ENCODE results near the gene ARMC9.
"Not testable (repeated sequence)": the region's sequence is repeated elsewhere in the genome, so short reads cannot be mapped to it uniquely, and the experiment has no call there.

ARMC9 gene

DNA sequence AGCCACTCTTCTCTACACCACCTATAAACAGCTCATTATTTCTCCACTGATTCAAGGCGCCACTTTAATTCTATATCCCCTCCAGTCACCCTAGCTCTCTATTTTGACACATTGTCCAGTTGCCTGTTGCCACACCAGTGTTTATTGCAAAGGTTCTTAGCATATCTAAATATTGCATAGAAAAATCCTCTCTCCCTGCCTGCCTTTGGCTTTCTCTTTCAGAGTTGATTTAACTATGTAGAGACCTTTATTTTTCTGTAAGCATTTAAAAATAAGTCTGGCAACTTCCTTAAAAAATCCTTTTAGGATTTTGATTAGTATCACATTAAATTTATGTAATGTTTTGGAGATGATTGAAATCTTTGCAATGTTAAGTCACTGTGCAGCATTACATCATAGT, 149.2 kb downstream of the ARMC9 start:
- no peak for DNase-seq (ENCODE audit: low read depth)
- H3K4me3 ChIP-seq (ENCODE audit: low read depth, low read length), result no peak overlapping the region

DNA sequence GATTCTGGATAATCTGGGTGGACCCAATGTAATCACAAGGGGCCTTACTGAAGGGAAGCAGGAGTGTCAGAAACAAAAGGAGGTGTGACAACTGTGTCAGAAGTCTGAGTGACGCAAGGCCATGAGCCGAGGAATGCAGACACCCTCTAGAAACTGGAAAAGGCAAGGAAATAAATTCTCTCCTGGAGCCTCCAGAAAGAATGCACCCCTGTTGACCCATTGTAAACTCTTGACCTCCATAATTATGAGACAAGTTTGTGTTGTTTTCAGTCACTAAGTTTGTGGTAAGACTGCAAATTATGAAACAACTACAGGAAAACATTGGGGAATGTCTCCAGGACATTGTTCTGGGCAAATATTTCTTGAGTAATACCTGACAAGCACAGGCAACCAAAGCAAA, 149.7 kb downstream of the ARMC9 start:
- H3K4me3 ChIP-seq (ENCODE audit: low read depth, low read length), result no peak overlapping the region
- DNase-seq (ENCODE audit: low read depth), result no peak

DNA sequence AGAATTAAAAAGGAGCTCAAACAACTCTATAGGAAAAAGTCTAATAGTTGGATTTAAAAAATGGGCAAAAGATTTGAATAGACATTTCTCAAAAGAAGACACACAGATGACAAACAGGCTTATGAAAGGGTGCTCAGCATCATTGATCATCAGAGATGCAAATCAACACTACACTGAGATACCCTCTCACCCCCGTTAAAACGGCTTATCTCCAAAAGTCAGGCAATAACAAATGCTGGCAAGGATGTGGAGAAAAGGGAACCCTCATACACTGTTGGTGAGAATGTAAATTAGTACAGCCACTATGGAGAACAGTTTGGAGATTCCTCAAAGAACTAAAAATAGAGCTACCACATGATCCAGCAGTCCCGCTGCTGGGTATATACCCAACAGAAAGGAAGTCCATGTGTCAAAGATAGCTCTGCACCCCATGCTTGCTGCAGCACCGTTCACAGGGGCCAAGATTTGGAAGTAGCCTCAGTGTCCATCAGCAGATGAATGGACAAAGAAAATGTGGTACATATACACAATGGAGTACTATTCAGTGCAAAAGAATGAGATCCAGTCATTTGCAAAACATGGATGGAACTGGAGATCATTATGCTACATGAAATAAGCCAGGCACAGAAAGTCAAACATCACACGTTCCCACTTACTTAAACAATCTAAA, 150.4 kb downstream of the ARMC9 start:
- no peak overlapping the region for H3K4me3 ChIP-seq (ENCODE audit: low read depth, low read length)
- no peak for DNase-seq (ENCODE audit: low read depth)

DNA sequence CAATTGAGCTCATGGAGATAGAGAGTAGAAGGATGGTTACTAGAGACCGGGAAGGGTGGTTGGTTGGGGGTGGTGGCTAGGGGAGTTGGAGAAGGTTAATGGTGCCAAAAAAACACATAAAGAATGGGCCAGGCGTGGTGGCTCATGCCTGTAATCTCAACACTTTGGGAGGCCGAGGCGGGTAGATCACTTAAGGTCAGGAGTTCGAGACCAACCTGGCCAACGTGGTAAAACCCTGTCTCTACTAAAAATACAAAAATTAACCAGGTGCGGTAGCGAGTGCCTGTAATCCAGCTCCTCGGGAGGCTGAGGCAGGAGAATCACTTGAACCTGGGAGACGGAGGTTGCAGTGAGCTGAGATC, 150.9 kb downstream of the ARMC9 start:
- DNase-seq (ENCODE audit: low read depth); H3K4me3 ChIP-seq (ENCODE audit: low read depth, low read length): not testable (repeated sequence)

DNA sequence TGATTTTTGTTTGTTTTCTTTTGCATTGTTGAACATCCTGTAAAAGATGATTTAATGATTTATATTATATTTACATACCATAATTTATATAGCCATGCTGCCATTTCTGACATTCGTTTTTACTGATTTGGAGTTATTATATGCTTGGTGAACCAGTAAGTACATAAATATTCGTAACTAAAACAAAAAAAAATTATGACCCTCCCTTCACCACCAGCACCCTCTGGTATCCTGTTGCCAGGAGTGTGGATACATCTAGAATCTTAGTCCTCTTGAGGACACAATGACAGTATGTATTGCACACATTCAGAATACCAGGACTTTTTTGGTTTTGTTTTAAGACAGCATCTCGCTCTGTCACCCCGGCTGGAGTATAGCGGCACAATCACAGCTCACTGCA, 153.2 kb downstream of the ARMC9 start:
- H3K4me3 ChIP-seq (ENCODE audit: low read depth, low read length), result no peak overlapping the region
- DNase-seq (ENCODE audit: low read depth), result no peak

DNA sequence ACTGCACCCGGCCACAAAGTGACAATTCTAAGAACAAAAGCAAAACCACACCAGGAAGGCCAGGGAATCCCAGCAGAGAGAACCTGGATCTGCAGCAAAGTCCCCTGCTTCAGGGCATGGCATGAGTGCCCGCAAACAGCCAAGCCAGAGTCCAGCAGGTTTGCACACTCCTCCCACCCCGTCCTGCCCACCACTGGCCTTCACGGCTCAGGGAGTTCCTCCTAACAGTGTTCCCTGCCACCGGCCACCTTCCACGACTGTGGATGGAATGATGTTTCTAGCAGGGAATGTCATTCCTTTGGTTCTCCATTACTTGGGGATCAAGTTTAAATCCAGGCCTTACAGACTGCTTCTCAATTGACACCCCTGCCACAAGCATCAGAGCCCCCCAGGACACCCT, 155.0 kb downstream of the ARMC9 start:
- no peak overlapping the region for H3K4me3 ChIP-seq (ENCODE audit: low read depth, low read length)
- no peak for DNase-seq (ENCODE audit: low read depth)

DNA sequence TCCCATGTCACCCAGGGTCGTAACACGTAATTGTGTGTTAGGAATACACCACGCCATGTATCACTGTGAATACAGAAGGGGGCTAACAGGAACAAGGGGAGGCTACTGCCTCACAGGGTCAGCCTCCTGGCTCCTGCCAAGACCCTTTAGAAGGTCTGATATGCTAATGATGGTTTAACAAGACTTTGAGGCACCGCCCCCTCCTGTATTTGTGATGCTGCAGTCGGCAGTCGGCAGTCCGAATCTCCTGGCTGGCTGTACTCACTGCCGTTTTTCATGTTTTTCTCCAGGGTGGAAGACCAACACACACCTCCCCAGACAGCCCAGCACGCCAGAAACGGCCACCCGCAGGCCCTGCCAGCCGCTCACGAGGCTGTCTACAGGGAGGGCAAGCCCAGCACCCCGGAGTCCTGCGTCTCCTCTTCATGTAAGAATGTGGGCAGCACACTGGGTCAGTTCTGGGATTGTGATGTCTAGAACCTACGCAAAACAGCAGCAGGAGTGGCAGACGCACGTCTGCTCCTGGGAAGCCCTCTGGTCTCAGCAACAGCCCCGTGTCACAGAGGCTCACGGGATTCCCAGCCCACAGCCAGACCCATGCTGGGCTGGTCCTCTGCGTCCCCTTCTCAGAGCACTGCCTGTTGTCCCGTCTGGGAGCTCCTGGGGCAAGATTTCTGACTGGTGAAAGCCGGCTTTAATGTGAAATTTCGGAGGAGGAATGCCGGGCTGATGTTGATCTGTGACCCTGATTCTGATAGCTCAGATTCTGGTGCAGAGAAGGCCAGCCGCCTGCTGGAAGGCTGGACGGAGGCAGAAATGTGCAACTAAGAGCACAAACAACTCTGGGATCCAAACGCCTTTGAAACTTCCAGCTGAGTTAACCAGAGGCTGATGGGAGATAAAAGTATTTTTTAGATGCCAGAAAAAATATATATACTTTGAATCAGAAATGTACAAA, 157.4 kb downstream of the ARMC9 start:
- H3K4me3 ChIP-seq (ENCODE audit: low read depth, low read length), result no peak overlapping the region
- no peak for DNase-seq (ENCODE audit: low read depth)

DNA sequence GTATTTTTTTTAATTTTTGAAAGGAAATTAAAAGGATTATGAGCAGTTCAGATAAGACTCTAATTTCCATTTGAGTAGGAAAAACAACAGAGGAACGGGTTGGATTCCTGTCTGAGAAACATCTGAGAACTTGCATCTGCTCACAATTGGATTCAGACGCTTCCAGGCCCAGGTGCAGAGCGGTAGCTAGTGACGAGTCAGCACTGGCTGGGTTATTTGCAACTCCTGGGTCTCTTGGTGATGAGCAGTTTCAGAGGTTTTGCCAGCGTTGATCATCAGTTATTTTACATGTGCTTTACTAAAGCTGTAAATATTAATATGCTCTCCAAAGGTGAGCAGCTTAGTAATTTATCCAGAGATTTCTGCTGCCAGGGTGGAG, 158.0 kb downstream of the ARMC9 start:
- DNase-seq (ENCODE audit: low read depth), result no peak
- no peak overlapping the region for H3K4me3 ChIP-seq (ENCODE audit: low read depth, low read length)

DNA sequence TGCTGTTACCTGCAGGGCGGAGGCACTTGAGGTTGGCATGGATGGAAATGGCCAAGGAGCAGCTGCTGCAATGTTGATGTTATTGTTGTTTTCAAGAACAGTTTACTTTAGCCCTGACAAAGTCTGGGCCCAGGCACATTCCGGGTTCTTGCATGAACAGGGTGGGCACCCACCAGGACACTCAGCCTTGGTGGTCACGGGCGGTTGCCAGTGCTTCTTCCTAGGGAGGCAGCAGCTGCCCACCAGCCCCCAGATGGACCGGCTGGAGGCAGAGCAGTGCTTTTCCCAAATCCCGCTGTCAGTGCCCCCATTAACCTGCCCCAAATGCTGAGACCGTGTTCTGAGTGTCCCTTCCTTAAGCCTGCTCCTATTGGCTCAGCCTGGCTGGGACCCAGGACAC, 158.6 kb downstream of the ARMC9 start:
- no peak for DNase-seq (ENCODE audit: low read depth)
- H3K4me3 ChIP-seq (ENCODE audit: low read depth, low read length), result no peak overlapping the region

DNA sequence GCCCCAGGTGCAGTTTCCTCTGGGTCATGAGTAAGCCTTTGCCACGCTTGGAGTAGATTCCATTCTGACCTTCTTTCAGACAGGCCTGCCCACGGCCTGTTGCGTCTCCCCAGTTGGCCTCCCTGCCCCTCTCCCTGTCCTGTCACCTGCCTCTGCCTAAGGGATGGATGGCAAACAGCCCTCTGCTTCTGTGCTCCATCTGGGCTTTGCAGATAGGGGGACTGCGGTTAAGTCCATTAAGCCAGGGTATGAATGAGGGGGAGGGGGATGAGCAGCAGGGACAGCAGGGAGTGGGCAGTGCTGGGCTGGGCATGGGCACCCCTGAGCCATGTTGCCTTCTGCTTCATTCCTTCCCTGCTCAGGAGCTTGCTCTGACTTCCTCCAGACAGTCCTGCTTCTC, 159.5 kb downstream of the ARMC9 start:
- DNase-seq (ENCODE audit: low read depth), result no peak
- H3K4me3 ChIP-seq (ENCODE audit: low read depth, low read length), result no peak overlapping the region

DNA sequence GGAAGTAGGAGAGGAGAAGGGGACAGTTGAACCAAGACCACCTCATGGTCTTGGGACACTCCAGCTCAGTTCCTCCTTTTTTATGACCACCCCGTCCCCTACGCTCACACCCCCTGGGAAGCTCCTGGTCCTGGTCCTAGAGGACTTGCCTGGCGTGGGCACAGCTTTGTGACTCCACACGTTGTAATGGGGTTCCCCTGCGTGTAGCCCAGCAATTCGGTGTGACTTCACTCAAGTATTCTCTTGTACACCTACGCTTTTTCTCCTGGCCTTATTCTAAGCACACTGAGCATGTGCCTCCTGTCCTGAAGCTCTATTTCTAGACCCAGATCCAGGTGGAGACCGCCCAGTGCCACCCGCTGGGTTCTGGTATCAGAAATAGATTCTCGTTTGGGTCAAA, 161.0 kb downstream of the ARMC9 start:
- DNase-seq (ENCODE audit: low read depth), result no peak
- H3K4me3 ChIP-seq (ENCODE audit: low read depth, low read length), result no peak overlapping the region

DNA sequence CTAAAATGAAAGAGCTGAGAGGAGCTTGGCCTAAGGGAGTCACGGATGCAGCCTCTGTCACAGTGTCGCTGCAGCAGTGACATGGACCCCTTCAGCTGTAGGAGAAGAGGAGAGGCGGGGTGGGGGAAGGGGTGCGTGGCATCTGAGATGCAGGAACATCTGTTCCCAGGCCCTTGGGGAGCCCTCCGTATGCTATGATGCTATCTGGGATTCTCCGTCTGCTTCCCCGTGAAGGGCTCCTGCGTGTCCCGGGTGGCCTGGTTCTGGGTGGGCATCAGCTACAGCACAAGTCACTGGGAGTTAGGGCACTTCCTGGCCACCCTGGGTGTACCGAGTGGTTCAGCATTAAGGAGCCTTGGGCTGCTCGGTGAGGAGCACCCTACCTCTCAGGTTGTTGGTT, 161.5 kb downstream of the ARMC9 start:
- H3K4me3 ChIP-seq (ENCODE audit: low read depth, low read length), result no peak overlapping the region
- no peak for DNase-seq (ENCODE audit: low read depth)

DNA sequence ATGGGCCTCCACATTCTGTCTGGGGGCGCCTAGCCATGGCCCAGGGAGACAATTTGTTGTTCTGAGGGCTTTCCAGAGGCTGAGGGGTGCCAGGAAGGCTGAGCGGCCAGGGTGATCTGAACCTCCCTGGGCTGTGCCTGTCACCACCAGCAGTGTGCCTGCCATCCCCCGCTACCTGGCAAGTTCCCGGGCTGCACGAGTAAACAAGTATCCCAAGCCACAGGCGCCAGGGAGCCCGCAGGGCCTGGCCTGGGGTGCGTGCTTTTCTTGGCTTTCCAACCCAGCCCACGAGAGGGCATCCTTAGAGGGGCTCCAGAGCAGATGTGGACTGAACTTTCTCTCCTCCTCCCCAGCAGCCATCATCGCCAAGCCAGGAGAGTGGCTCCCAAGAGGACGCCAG, 162.0 kb downstream of the ARMC9 start:
- no peak for DNase-seq (ENCODE audit: low read depth)
- H3K4me3 ChIP-seq (ENCODE audit: low read depth, low read length), result no peak overlapping the region

DNA sequence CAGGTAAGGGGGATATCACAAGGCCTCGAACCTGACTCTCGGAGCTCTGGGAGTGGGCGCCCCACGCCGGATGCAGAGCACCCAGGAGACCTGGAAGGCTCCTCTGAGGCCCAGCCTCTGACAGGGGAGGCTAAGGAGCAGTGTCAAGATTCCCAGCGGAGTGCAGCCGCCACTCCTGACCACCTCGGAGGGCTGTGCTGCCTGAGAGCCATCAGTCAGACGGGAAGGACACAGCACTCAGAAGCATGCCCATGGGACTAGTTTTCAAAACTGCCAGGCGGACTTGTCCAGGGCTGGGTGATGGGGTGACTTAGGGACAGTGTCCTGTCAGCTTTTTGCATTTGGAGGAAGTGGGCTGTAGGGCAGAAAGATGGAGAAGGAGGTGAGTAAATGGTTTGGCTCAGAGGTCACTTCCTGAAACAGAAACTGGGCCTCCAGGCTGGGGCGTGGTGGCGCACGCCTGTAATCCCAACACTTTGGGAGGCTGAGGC, 162.5 kb downstream of the ARMC9 start:
- H3K4me3 ChIP-seq (ENCODE audit: low read depth, low read length), result no peak overlapping the region
- no peak for DNase-seq (ENCODE audit: low read depth)

DNA sequence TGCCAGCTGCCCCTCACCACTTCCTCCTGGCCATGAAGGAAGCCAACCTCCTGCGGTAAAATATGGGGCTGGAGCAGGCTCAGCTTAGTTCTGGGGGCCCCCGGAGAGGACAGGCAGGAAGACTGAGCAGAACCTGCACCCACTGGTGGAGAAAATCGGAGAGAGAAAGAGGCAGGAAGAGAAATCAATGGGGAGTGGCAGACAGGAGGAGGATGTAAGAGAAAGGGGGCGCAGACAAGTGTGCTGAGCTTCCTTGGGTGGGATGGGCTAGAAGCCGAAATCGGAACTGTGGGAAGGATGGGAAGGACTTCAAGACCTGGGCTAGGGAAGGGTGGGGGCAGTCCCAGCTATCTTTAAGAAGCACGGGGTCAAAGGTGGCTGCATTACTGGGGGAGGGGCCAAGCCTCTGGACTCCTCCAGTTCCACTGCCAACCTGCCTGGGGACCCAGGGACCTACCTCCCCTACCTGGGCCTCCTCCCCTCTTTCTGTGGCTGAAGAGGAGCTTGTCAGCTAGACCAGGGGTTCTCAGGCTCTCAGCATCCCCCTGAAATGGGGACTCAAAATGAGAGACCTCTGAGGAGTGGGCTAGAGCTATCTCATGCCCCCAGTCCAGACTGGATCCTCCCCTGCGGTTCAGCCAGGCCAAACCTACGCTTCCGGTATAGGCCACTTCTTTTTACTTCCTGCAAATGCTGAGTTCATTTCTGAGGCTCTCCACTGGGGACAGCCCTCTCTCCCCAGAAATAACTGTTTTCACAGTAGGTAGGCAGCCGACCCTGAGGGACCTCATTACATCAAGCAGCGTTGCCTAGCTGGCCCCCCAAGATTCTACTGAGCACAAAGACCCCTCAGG, 163.5 kb downstream of the ARMC9 start:
- DNase-seq (ENCODE audit: low read depth), result no peak

DNA sequence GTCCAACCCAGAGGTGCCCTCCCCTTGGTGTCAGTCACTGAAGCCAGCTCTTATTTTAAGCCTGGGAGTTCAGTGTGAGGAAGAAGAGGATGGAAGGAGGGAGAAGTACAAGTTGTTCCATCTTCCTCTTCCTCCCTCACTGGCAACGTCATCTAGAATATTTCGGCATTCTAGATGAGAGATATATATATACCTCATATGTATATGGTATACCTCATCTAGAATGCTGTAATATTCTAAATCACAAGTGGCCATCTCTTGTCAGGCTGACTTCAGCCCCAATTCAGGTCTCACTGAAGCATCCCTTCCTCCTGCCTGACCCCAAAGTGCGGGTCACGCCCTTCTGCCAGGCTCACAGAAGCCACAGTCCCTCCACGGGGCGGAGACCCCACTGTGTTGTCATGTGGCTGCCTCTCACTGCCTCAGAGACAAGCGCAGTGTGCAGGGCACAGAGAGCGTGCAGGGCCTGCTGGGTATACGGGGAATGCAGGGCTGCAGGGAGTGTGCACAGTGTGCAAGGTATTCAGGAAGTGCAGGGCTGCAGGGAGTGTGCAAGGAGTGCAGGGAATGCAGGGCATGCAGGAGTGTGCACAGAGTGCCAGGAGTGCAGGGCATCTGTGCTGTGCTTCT, 164.2 kb downstream of the ARMC9 start:
- no peak overlapping the region for H3K4me3 ChIP-seq (ENCODE audit: low read depth, low read length)
- DNase-seq (ENCODE audit: low read depth), result no peak

More for the DNA sequence above, 163.5 kb downstream of the ARMC9 start:
- H3K4me3 ChIP-seq (ENCODE audit: low read depth, low read length), result no peak overlapping the region

DNA sequence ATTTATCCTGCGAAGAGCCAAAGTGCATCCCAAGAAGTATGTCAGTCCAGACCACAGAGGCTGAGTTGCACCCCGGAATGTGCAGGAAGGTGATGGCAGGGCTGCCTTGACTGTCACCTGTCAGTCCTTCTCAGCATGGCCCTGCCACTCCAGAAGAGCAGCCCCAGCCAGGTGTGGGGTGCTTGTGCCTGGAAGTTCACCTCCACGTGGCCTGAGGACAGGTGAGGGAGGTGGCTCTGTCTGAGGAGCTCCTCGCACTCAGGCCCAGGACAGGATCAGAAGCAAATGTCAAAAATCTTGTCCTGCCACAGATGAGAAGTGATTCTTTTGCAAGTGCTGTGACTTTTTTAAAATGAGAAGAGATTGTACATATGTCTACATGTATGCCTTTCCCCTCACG, 165.6 kb downstream of the ARMC9 start:
- no peak overlapping the region for H3K4me3 ChIP-seq (ENCODE audit: low read depth, low read length)
- no peak for DNase-seq (ENCODE audit: low read depth)

DNA sequence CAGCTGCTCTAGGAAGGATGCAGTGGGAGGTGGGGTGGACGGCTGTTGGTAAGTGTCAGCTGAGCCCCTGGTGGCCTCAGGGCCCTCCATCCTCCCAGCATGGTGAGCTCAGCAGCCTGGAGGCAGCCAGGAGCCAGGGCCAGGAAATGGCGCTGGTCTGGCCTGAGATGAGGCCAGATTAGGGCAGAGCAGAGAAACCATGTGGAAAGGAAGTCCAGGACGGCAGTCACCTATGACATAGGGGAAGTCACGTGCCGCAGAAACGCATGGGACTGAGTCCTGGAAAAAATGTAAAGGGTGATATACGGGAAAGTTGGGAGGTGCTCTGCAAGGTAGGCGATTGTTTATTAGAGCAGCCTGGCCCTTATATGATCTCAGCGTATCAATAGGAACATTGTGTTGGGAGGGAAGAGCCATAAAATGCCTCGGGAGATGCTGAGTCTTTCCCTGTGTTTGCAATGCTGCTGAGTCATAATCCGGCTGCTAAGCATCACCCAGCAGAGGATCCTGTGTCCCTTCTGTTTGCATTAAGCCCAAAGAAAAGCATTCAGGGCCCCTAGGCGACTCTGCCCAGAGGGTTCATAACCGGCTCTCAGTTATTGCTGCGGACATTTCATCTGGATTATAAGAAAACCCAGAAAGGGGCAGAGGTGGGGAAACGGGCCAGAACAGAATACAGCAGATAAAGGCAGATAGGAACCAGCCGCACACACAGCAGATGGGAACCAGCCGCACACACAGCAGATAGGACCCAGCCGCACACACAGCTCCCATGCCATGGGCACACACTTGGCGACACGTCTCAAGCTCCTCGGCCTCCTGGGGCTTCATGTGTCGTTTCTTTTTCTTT, 166.8 kb downstream of the ARMC9 start:
- H3K4me3 ChIP-seq (ENCODE audit: low read depth, low read length), result no peak overlapping the region
- DNase-seq (ENCODE audit: low read depth), result peak; percentile 59

DNA sequence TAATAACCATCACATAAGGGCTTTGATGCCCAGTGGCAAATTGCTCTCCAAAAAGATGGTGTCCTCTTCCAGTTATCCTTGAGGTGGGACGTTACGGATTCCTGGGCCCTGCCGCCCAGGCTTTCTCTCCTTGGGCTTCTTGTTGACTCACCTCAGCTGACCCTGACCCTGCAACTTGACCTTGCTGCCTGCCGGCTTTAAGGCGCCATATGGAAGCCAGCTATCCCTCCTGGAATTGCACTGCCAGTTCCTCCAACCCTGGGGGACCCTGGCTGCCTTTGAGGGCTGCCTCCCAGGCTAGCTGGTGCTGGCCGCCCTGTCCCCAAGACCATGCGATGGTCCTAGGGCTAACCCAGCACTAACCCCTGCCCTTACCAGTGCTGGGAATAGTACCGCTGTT, 168.7 kb downstream of the ARMC9 start:
- no peak overlapping the region for H3K4me3 ChIP-seq (ENCODE audit: low read depth, low read length)
- DNase-seq (ENCODE audit: low read depth), result no peak

Data from skeletal muscle cell (primary cell).